HG03432 (cell line): Measurements from ENCODE around the gene C1orf141.
"Not testable (repeated sequence)": the region's sequence is repeated elsewhere in the genome, so short reads cannot be mapped to it uniquely, and the experiment has no call there.

Experiments
- ATAC-seq: cut with Tn5 transposase; IDR thresholded peaks from one replicate; pipeline ENCODE4 v1.9.1; 2021; ENCODE audit warnings: mild to moderate bottlenecking, moderate library complexity; ENCODE audit not compliant: unreplicated experiment

The C1orf141 gene

DNA sequence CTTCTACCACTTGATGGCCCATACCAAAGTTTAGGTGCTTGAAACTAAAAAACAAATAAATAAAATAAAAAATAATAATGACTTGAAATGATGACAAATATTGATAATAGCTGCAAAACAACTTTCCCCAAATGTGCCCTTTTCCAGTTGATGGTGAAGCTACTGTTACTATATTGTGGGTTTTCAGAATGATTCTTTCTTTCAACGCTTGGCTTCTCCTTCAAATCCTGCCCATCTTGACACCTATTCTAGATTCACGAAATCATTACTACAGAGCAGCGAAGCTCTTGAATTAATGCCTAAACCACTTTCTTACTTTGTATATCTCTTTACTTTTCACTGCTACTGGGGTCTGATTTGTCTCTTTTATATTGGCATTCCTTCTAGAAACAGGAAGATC, 9.2 kb upstream of the C1orf141 start:
- ATAC-seq = peak; percentile 49

DNA sequence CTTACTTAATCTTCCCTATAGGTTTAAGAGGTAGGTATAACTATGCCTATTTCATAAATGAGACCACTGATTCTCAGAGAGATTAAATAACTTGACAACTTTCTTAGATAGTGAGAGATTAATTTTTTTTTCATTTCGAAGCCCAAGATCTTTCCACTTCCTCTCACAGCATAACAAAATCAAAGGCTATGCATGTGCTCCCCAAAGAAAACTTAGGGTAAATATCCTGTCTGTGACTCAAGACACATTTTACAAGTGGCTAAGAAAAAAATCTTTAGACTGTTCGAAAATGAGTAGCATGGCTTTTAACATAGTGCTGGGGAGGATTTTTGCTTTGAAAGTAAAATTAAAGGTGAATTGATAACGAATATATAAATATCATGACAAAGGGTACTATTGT, 8.2 kb upstream of the C1orf141 start:
- ATAC-seq = no peak

DNA sequence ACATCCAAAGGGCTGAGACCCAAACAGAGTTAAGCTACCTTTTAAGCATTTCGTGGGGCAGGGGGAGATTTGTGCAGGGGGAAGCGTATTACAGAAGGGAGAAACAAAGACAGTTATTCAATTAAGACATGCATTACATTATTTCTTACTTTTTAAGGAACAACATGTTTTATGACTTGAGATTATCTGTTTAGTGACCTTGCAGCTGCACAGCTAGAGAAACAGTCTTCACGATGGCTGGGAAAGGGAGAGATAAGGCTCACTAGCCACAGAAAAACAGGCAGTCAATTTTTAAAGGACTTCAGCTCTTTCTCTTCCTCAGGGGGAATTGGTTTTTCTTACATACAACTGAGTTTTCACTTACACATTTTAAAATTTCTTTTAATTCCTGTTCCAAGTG, 7.1 kb upstream of the C1orf141 start:
- not testable (repeated sequence) for ATAC-seq

DNA sequence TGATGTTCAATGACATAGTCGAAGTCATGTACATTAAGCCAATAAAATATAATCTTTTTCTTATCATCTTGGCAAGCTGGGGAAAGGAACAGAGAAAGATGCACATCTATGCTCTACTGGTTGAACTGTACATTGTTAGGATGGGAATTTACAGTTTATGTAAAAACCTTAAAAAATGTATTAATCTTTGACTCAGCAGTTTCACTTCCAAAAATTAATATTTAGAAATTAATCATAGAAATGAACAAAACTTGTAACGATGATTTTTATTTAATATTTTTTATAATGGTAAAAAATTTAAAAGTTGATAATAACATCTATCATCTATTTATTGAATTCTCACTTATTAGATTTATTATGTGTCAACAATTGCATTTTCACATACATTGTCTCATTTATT, 5.7 kb upstream of the C1orf141 start:
- ATAC-seq = no peak

DNA sequence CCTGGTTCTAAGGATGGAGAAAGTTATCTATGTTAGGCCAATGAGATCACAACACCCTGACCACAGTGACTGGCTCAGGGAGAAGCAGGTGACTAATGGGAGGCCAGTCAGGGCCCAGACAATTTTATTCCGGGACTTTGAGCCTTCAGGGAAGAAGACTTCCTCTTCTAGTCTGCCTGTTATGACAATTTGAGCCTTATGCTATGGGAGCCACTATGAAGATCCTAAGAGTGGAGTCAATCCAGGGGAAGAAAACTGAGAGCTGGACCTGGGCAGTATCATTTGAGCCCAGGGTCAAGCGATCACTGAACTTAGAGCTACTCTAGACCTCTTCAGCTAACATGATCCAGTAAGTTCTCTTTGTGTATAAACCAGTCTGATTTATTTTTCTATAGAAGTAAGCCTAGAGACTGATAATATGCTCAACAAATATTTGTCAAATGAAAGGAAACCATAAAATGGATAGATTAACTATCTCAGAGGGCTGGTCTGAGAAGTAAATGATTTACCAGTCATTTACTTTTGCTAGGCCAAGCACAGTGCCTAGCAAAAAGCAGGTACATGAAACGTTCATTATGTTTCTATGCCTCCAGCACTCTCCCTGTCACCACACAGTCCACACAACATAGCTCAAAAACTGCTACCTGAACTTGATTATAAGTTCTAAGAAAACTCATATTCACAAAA, 4.2 kb upstream of the C1orf141 start:
- no peak for ATAC-seq

DNA sequence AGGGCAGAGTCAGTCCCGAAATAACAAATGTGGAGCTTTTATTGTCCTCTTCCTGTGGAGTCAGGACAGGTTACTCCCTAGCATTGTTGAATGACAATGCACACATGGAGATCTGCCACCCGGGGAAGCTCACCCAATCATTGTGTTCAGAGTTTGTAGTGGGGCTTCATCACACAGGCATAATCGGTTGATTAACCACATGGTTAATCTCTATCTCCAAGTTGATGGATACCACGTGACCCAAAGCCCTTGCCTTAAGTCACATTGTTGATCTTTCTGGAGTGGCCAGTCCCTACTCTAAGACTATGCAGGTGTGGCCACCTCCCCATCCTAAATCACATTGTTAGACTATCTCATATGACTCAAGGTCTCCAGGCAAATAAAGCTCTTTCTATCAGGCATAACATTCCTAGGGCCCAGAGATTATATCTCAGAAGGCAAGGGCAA, 2.6 kb upstream of the C1orf141 start:
- no peak for ATAC-seq

DNA sequence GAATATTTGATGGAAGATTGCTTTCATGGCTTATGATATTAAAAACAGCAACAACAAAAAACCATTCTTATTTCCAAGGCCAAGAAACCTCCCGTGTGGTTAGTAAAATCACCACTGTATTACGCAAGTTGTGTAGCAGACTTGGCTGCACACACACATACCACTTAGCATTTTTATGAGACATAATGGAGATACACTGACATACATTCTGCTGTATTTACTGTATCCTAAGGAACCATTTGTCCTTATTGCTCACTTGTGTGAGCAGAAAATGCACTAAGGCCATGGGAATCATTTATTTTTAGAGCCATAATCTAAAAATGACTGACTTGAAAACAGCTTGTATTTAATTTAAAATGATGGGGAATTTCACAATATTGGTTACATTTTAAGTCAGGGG, 584 bp upstream of the C1orf141 start:
- ATAC-seq = no peak

DNA sequence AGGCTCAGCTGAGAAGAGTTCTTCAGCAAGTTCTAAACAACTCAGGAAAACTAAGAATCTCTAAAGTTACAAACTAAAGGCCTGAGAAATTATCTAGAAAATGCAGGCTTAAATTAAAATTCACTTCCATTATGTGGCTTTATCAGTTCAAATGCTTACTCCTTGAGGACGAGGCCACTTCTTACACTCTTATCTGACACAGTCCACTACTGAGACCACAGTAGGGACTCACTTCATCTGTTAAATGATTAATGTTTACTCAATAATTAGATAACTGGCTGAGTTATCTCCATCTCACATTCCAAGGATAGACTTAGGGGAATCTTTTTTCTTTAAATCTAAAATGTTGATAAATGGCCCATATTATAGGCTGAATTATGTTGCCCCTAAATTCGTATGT, 1.6 kb downstream of the C1orf141 start:
- no peak for ATAC-seq

DNA sequence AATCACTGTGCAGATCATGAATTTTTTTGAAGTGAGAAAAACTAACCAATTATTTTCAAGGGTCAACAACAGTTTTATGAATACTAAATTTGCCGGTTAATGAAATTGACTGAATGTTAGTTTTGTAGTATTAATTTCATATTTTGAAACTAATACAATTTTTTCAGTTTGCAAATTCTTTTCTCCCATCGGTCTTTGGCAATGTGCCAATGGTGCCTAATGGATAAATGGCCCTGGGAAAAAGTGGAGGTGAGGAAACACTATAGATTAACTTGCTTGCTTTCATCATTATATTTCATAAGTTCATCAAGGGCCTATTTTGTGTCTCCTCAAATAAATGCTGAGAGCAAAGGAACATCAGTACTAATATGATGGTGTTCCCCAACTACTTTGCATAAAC, 4.1 kb downstream of the C1orf141 start:
- ATAC-seq = no peak

DNA sequence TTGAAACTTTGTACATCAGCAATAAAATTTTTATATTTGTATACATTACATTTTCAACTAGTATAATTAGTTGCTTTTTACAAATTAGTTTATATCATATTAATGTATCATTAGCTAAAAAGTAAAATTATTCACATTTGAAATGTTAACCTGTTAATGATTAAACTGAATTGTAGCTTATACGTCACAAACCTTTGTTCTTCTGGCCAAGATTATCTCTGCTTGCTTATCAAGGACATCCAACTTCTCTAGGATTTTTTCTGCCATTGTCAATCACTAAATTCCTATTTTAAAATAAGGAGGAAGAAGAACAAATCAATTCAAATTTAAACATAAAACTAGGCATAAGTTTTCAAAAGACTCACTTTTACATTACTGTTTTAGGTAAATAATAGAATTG, 7.8 kb downstream of the C1orf141 start:
- ATAC-seq = no peak

DNA sequence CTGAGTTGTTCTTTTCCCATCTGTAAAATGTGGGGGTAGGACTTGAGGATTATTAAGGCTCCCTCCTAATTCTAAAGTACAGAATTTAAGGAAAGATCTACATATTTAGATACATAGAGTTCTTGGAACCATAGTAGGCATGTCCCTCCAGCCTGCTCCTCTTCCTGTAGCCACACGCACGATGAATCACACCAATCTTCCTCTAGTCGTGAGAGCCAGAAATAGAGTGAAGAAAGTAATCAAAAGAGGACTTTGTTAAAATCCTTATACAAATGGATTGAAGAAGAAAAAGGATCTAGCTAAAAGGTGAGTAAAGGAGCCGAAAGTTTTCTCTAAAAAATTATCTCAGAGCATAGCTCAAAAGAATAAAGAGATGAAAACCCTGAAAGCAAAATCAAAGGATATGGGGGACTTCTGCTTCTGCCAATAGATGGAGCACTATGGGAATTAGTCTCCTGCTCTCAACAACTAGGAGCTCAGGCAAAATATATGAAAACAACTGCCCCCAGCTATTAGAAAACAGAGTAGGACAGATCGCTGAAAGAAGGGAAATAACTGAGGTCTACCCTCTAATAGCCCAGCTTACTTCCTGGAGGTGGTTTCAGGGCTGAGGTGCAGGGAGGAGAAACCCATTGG, 8.5 kb downstream of the C1orf141 start:
- ATAC-seq = no peak

DNA sequence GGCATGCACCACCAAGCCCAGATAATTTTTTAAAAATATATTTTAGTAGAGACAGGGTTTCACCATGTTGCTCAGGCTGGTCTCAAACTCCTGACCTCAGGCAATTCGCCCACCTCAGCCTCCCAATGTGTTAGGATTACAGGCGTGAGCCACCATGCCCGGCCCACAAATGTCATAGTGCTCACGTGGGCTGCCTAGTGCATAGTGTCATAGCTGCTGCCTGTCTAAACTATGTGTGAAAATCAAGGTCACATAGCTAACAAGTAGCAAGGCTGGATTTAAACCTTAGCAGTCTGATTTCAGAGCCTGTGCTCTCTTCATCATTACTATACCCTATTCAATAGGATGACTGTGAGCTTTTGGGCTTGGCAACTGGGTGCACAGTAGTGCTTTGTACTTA, 10.3 kb downstream of the C1orf141 start:
- ATAC-seq = no peak

DNA sequence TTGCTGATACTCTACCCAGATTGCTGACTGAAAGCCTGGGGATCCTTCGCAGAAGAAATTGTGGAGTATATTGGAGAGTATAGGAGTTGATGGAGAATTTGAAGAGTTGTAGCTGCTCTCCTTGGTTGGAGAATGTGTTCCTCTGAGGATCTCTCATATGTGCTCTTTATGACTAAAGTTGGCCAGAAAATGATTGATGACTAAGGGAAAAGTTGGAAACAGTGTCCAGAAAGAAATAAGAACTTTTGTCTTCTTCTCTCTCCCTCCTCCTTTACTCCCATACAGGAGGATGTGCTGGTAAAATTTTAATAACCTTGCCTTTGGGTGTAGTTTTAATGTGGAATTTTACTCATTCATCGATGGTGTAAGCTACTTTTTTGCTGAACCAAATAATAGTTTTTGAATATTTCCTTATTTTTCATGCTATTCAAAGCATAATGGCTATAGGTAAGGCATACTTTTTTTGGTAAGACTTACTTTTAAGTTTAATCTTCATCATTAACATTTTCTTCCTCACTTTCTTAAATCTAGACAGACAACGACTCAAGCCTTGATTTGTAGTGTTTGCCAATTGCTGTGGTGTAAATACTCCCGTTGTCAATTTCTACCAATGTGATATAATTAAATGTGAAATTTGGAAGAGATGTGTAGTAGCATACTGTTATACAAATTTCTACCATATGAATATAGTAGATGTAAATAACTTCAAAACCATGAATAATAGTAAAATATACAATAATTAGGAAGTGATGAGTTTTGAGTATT, 13.7 kb downstream of the C1orf141 start:
- ATAC-seq = no peak

DNA sequence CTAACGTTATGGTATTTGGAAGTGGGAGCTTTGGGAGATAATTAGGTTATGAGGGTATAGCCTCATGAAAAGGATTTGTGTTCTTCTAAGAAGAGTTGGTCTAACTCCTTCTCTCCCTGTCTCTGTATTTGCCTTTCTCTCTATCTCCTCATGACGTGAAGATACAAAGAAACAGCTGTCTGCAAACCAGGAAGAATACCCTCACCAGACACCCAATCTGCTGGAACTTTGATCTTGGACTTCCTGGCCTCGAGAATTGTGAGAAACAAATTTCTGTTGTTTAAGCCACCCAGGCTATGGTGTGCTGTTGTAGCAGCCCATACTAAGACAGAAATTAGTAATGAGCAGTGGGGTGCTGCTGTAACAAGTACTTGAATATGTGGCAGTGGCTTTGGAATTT, 16.1 kb downstream of the C1orf141 start:
- no peak for ATAC-seq

DNA sequence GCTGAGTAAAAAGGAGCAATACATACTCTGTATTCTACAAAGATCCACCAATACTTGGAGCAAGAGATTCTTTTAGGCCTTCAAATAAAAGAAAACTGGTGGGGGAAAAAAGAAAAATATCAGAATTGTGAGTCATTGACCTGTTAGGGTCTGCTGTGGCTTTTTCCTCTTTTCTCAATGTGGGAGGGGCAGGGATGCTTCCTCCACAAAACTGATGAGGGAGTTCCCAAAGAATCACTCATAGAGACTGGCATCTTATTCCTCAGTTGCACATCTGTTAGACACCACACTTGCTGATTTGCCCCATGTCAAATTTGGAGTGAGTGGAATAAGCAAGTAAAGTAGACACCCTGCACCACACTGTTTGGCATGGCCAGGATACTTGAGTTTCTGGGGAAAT, 16.6 kb downstream of the C1orf141 start:
- no peak for ATAC-seq

DNA sequence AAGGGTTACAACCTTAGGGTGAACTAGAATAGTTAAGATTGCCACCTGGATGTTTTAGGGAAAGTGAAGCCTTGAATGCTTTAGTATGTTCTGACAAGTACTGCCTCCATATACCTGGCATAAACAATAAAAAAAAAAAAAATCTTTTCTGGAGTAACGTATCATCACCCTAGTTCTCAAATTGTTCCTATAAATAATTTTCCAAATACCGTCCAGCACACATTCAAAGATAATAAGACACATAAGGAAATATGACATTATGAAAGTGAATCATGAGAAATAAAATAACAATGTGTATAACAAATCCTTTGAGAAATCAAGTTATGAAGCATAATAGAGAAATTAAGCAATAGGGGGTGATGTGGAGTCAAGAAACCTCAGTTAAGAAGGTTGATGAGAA, 20.6 kb downstream of the C1orf141 start:
- no peak for ATAC-seq

DNA sequence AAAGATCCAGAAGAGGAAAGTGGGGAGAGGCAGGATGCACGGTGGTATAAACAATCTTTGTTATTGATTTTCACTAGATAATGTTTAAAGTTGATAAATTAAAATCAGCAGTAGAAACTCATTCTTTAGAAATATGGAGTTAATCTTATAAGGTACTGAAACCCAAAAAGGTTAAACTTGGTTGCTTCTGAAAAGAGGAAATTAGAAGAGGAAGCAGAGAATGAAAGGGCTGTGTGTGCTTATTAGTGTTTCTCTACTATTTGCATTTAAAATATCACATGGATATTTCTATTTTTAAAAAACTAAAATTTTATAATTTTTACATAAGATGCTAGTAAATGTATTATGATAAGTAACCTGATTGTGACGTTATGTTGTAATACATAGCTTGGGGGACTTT, 24.4 kb downstream of the C1orf141 start:
- ATAC-seq = peak; percentile 53

DNA sequence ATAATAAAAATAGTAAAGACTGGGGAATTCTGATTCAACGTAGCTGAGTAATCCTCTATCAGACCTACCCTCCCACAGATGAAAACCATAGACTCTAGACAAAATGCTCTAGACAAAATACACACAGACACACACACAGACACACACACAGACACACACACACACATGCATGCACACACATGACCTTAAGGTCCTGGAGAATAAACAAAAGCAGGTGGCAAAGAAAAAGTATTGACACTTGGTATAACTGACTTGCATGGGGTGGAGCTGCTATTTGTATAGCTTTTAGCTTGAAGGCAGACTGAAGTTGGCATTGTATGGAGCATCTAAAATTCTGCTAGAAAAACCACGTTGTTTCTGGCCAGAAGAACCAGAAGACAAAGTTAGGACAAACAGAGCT, 29.3 kb downstream of the C1orf141 start:
- no peak for ATAC-seq

DNA sequence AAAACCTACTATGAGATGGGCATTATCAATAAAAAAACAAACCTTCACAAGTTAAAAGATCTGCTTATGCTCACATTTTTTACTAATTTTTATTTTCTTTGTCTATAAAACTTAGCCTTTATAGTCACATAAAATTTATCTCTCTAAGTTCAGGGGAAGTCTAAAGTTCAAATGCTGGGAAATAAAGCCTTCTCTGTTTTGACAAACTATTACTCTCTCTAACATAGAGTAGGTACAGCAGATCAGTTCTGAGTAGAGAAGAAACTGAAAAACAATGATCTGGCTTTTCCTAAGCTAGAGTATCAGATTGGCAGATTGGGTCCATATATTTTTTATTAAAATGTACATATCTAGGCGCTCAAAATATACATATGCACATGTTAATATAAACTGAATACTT, 31.2 kb downstream of the C1orf141 start:
- no peak for ATAC-seq

DNA sequence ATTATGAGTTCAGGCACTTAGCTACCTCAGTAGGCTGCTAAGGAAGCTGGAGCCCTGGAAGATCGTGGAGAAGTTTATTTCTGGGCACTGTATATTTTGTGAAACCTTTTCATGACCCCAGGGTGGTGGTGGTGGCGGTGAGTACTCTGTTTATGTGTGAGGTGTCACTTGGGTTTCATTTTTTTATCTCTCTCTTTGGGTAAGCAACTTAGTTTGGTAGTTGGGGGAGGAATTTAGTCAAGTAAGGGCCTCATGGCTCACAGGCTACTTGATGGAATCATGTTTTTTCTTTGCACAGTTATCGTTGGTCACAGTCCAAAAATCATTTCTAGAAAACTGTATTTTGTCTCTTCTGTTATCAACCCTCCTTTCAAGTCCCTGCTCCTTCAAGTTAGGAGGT, 33.9 kb downstream of the C1orf141 start:
- no peak for ATAC-seq

DNA sequence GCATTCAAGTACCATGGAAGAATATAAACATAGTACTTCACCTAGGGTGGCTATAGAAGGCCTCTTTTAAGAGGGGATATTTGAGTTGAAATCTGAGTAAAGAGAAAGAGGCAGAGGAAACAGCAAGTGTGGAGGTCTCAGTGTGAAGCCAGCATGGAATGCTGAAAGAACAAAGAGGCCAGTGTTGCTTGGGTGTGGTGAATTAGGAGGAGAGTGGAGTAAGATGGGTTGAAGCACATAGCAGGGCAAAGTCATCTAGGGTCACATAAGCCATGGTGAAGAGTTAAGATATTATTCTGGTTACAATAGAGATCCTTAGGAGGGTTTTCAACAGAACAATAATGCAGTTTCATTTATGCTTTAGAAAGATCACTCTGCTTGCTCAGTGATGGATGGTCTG, 37.5 kb downstream of the C1orf141 start:
- no peak for ATAC-seq

DNA sequence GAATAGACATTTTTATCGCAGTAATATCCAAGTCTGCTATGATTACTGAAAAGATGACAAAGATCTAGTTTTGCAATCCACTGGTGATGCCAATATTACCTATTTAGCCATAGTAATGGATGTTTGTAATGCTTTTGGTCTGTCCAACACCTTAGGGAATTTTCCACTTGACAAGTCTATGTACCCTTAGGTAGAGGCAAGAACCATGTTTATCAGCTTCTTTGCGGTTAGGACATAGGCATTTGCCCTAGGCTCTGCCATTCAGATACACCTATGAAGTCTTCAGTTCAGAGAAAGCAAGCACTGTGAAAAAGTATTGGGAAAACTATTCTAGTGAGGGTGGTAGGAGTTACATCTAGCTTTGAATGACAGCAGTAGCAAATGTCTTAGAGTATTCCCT, 40.6 kb downstream of the C1orf141 start:
- no peak for ATAC-seq
